Motor neuron (in vitro differentiated cells): ENCODE data around the gene GPNMB. TPM values are rescaled to one million over a fixed set of nuclear protein-coding genes. Genes with fewer than 3 reads are reported as not detected.

Source experiments
- ATAC-seq, 8 experiments: fragments of 200-7000 bp; cut with Tn5 transposase; replicated peaks in 6 of 8; 2 replicates each; pipeline ENCODE4 v1.8.0; 2021; ENCODE audit warnings: mild to moderate bottlenecking in 8 of 8, moderate library complexity in 8 of 8
- H3K27ac ChIP-seq, 2 donors: fragments of 250-450 bp; sonication (Bioruptor Pico); 2 replicates each; pipeline ENCODE4 v1.9.0; 2021; ENCODE audit warnings: antibody characterized with exemption in 2 of 2, mild to moderate bottlenecking in 2 of 2, moderate library complexity in 1 of 2
- H3K4me1 ChIP-seq, 2 donors: fragments of 250-450 bp; sonication (Bioruptor Pico); replicated peaks in 1 of 2; 2 replicates each; pipeline ENCODE4 v1.6.1; 2021; ENCODE audit warnings: antibody characterized with exemption in 2 of 2, mild to moderate bottlenecking in 2 of 2, moderate library complexity in 1 of 2
- H3K4me3 ChIP-seq, 5 donors: fragments of 250-450 bp; sonication (Bioruptor Pico); 2 replicates each; pipeline ENCODE4 v1.9.0; 2021; ENCODE audit warnings: antibody characterized with exemption in 5 of 5, mild to moderate bottlenecking in 5 of 5, moderate library complexity in 4 of 5
- WGBS, 10 experiments: fragments of 450-650 bp; shearing (Covaris generic); methylation state at CpG; one replicate each; pipeline ENCODE4 v1.0.0; 2022; 5-methylcytosine and 5-hydroxymethylcytosine counted together
- in situ Hi-C, 9 experiments: fragments of 400-800 bp; cut with MboI; loops; one replicate each; pipeline ENCODE4 v1.15.0; 2021; ENCODE audit warnings: low sequenced_read_pairs in 9 of 9, low pct_unique_long_range_greater_than_20kb in 2 of 9; ENCODE audit not compliant: unreplicated experiment in 9 of 9
- total RNA-seq, 8 experiments: library from RNA; unstranded; fragments of 300-600 nt; gene quantifications; 2 replicates each; pipeline versions ENCODE4 v1.2.3 to v1.2.4, GENCODE V29; 2022

Gene GPNMB
- total RNA-seq, 8 experiments from 2014 or later: 0.71 to 1,173 (median 4.1) TPM

- Histone ChIP-seq H3K4me1 (no peaks in the 10 kb centered on the region), H3K27ac (no peak overlapping the region), H3K4me3 (no peak overlapping the region)
- in situ Hi-C loops: no loop called here
- 80 to 100% (median 100%) methylated on average over 1 to 2 of the region's 2 CpGs; no CpG with 5 or more reads in 2 of the 10 experiments for WGBS, 10 experiments
- no peak for ATAC-seq
Measured at GRCh38 chr7:23279819-23280525, 33.4 kb downstream of the GPNMB start.

GRCh38 chr7:23283086-23283485 is 36.5 kb downstream of the GPNMB start:
- H3K4me3 ChIP-seq: no peak overlapping the region
- no peak for ATAC-seq
- H3K27ac ChIP-seq: no peak overlapping the region
- 67 to 100% (median 93%) methylated on average over 1 to 4 of the region's 4 CpGs; no CpG with 5 or more reads in 4 of the 10 experiments for WGBS, 10 experiments
- in situ Hi-C loops: no loop called here
- H3K4me1 ChIP-seq: no peaks in the 10 kb centered on the region

- in situ Hi-C loops: no loop called here
- peak in 1 of 8 experiments; percentile 14 for ATAC-seq
- H3K27ac ChIP-seq: no peak overlapping the region
- no peak overlapping the region for H3K4me3 ChIP-seq
- no peaks in the 10 kb centered on the region for H3K4me1 ChIP-seq
- WGBS, 10 experiments: 87 to 100% (median 100%) methylated on average over 1 to 2 of the region's 2 CpGs; no CpG with 5 or more reads in 3 of the 10 experiments
Measured at GRCh38 chr7:23284871-23285270, 38.3 kb downstream of the GPNMB start.

- H3K27ac ChIP-seq: no peak overlapping the region
- H3K4me1 ChIP-seq: no peaks in the 10 kb centered on the region
- WGBS, 10 experiments: 20 to 100% (median 88%) methylated on average over 1 to 12 of the region's 18 CpGs; no CpG with 5 or more reads in 1 of the 10 experiments
- H3K4me3 ChIP-seq: no peak overlapping the region
- ATAC-seq: no peak
- in situ Hi-C loops: no loop called here
Measured at GRCh38 chr7:23285657-23286646, 39.4 kb downstream of the GPNMB start.

GRCh38 chr7:23287612-23288011 is 41.0 kb downstream of the GPNMB start:
- ATAC-seq: no peak
- 20 to 100% (median 88%) methylated on average over 1 to 5 of the region's 5 CpGs; no CpG with 5 or more reads in 2 of the 10 experiments for WGBS, 10 experiments

GRCh38 chr7:23290993-23291392 is 44.4 kb downstream of the GPNMB start:
- WGBS, 10 experiments: 66 to 100% (median 95%) methylated on average over 1 to 8 of the region's 9 CpGs
- no peak for ATAC-seq
- no peak overlapping the region for H3K4me3 ChIP-seq
- H3K27ac ChIP-seq: no peak overlapping the region
- in situ Hi-C loops: no loop called here
- no peaks in the 10 kb centered on the region for H3K4me1 ChIP-seq

More at GRCh38 chr7:23287612-23288011, 41.0 kb downstream of the GPNMB start:
- Histone ChIP-seq H3K4me1 (no peaks in the 10 kb centered on the region), H3K4me3 (no peak overlapping the region), H3K27ac (no peak overlapping the region)
- in situ Hi-C loops: no loop called here

GRCh38 chr7:23291957-23292560 is 45.5 kb downstream of the GPNMB start:
- in situ Hi-C loops: no loop called here
- WGBS, 10 experiments: 73 to 100% (median 80%) methylated on average over 1 to 3 of the region's 3 CpGs; no CpG with 5 or more reads in 1 of the 10 experiments
- Histone ChIP-seq H3K4me3 (no peak overlapping the region), H3K27ac (no peak overlapping the region), H3K4me1 (no peaks in the 10 kb centered on the region)
- peak in 3 of 8 experiments; percentile 31 to 48 (median 44) for ATAC-seq

GRCh38 chr7:23292623-23293022 is 46.0 kb downstream of the GPNMB start:
- Histone ChIP-seq H3K4me1 (no peaks in the 10 kb centered on the region), H3K4me3 (no peak overlapping the region), H3K27ac (no peak overlapping the region)
- in situ Hi-C loops: no loop called here
- WGBS, 10 experiments: 73 to 100% (median 95%) methylated on average over 1 to 3 of the region's 4 CpGs; no CpG with 5 or more reads in 4 of the 10 experiments
- no peak for ATAC-seq

- Histone ChIP-seq H3K27ac (no peak overlapping the region), H3K4me1 (peaks cover 0 to 1% of the 10 kb centered on the region in 2 donors), H3K4me3 (no peak overlapping the region)
- in situ Hi-C loops: no loop called here
- WGBS, 10 experiments: 63 to 100% (median 94%) methylated on average over 1 to 7 of the region's 12 CpGs; no CpG with 5 or more reads in 3 of the 10 experiments
- ATAC-seq: peak in 2 of 8 experiments; percentile 6 to 38
Measured at GRCh38 chr7:23293500-23294073, 47.0 kb downstream of the GPNMB start.

- in situ Hi-C loops: no loop called here
- Histone ChIP-seq H3K4me3 (no peak overlapping the region), H3K27ac (no peak overlapping the region), H3K4me1 (peaks cover 0 to 5% of the 10 kb centered on the region in 2 donors)
- ATAC-seq: no peak
- WGBS, 10 experiments: 37 to 90% (median 80%) methylated on average over 1 to 6 of the region's 6 CpGs
Measured at GRCh38 chr7:23294549-23295400, 48.2 kb downstream of the GPNMB start.

- Histone ChIP-seq H3K4me3 (no peak overlapping the region), H3K27ac (no peak overlapping the region), H3K4me1 (peaks cover 3 to 5% of the 10 kb centered on the region in 2 donors)
- no peak for ATAC-seq
- in situ Hi-C loops: no loop called here
Measured at GRCh38 chr7:23295401-23295697, 48.8 kb downstream of the GPNMB start.
